Lower lobe of right lung (tissue), 2 donors: ENCODE data around the gene MTG2. TPM values are rescaled to one million over a fixed set of nuclear protein-coding genes. Genes with fewer than 3 reads are reported as not detected.
A peak's percentile ranks its signal among the peaks of the same experiment; 100 is the strongest.

Experiments used
- ATAC-seq, 2 donors: fragments of 200-7000 bp; cut with Tn5 transposase; one replicate each; pipeline ENCODE4 v1.9.1; 2020 to 2022; ENCODE audit warnings: mild to moderate bottlenecking in 2 of 2, moderate library complexity in 2 of 2
- DNase-seq: peaks from one replicate; pipeline ENCODE4 v3.0.0-alpha.2; 2020
- H3K27ac ChIP-seq: fragments of 200-600 bp; one replicate; pipeline ENCODE4 v1.8.0; 2022
- H3K27me3 ChIP-seq: fragments of 200-600 bp; one replicate; pipeline ENCODE4 v1.8.0; 2022; ENCODE audit warnings: low read depth
- H3K36me3 ChIP-seq: fragments of 200-600 bp; one replicate; pipeline ENCODE4 v1.8.0; 2022; ENCODE audit warnings: mild to moderate bottlenecking
- H3K4me1 ChIP-seq: fragments of 200-600 bp; one replicate; pipeline ENCODE4 v1.8.0; 2022
- H3K4me3 ChIP-seq: fragments of 200-600 bp; one replicate; pipeline ENCODE4 v1.8.0; 2022; ENCODE audit warnings: mild to moderate bottlenecking
- H3K9me3 ChIP-seq: fragments of 200-600 bp; one replicate; pipeline ENCODE4 v1.8.0; 2022
- intact Hi-C: fragments of 100-400 bp; cut with DNase I; formaldehyde crosslinking; loops from one replicate; pipeline ENCODE4 v1.11.0; 2022
- total RNA-seq: library from RNA; stranded (reverse); fragmentation: NEBNext Ultra II Directional; extraction: Animal tissue kit (Norgen Biotek cat#: 25700); gene quantifications from one replicate; pipeline ENCODE4 v1.2.1, GENCODE V29; 2021
- TF ChIP-seq, protein P1 (sequence below): fragments of 200-600 bp; IDR thresholded peaks from one replicate; pipeline ENCODE4 v1.8.0; 2022; ENCODE audit warnings: antibody characterized with exemption, mild to moderate bottlenecking
- donor health status: DM: no; HTN: yes; CAD: no; lungs with severe emphysema.

The MTG2 gene
- total RNA-seq, 1 donor from 2014 or later, result 27.1 TPM

DNA sequence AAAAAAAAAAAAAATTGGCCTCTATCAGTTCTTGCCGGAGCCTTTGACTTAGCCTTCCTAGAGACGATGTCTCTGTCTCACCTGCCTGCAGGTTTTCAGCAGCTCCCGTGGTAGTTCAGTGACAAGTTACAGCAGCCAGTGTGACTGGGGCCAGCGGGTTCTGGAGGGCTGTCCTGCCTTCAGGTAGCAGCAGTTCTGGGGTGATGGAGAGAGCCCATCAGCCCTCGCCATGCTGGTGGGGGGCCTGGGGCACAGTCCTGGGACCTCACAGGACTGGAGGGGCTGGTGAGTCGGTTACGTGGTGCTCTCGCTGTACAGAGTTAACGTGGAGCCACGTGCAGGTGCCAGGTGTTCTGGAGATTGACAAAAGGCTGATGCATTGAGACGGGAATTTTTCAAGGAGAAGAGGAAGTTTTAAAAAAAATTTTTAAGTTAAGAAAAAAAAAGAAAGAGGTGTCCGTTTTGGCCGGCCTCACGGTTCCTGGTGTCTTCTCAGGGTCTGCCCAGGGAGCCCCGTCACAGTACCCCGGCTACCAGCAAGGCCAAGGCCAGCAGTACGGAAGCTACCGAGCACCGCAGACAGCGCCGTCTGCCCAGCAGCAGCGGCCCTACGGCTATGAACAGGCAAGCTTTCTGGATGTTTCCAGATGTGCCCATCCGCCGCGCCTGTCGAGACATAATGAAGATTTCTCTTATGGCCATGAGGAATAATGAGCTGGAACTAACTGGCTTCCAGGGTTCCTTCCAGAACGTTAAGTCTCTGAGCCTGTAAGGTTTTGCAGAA is 8.6 kb upstream of the MTG2 start:
- Histone ChIP-seq H3K4me3 (no peak overlapping the region), H3K36me3 (peaks cover 57% of the 10 kb centered on the region), H3K27ac (no peak overlapping the region), H3K9me3 (no peaks in the 10 kb centered on the region), H3K27me3 (no peaks in the 10 kb centered on the region), H3K4me1 (no peaks in the 10 kb centered on the region)
- no peak for DNase-seq
- intact Hi-C loops, result no loop called here
- no peak for ATAC-seq
- TF ChIP-seq, protein P1, sequence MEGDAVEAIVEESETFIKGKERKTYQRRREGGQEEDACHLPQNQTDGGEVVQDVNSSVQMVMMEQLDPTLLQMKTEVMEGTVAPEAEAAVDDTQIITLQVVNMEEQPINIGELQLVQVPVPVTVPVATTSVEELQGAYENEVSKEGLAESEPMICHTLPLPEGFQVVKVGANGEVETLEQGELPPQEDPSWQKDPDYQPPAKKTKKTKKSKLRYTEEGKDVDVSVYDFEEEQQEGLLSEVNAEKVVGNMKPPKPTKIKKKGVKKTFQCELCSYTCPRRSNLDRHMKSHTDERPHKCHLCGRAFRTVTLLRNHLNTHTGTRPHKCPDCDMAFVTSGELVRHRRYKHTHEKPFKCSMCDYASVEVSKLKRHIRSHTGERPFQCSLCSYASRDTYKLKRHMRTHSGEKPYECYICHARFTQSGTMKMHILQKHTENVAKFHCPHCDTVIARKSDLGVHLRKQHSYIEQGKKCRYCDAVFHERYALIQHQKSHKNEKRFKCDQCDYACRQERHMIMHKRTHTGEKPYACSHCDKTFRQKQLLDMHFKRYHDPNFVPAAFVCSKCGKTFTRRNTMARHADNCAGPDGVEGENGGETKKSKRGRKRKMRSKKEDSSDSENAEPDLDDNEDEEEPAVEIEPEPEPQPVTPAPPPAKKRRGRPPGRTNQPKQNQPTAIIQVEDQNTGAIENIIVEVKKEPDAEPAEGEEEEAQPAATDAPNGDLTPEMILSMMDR, result no peak

DNA sequence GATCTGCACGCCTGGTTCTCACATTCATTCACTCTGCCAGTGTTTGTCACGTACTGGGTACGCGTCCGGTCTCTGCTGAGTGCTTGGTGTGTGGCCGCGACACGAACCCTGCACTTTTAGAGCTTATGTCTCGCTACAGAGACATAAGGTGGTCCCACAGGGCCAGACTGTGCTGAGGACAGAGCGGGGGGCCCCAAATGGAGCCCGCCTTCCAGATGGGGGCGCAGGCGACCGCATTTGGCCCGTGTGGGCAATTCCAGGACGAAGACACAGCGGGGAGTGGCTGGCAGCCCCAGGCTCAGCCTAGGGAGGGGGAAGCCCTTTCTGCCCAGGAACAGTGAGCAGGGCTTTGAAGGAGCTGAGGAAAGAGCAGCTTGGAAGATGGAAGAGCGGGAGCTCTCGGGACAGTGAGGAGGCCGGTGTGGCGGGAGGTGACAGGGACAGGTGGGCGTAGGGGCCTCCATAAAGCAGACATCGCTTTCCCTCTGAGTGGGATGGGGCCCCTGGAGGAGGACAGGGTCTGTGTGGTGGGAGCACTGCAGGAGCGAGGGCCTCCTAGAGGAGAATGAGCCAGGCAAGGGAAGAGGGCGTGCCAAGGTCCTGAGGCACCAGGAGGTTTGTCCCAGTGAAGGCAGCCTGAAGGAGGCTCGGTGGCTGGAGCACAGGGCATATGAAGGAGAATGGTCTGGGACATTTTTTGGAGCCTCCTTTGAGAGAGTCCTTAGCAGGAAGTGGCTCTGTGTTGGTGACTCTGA is 7.8 kb upstream of the MTG2 start:
- TF ChIP-seq, protein P1, result no peak
- Histone ChIP-seq H3K36me3 (peaks cover 58% of the 10 kb centered on the region), H3K27me3 (no peaks in the 10 kb centered on the region), H3K9me3 (no peaks in the 10 kb centered on the region), H3K4me1 (no peaks in the 10 kb centered on the region), H3K27ac (no peak overlapping the region), H3K4me3 (no peak overlapping the region)
- intact Hi-C loops, result no loop called here
- ATAC-seq (no peak), DNase-seq (no peak)

DNA sequence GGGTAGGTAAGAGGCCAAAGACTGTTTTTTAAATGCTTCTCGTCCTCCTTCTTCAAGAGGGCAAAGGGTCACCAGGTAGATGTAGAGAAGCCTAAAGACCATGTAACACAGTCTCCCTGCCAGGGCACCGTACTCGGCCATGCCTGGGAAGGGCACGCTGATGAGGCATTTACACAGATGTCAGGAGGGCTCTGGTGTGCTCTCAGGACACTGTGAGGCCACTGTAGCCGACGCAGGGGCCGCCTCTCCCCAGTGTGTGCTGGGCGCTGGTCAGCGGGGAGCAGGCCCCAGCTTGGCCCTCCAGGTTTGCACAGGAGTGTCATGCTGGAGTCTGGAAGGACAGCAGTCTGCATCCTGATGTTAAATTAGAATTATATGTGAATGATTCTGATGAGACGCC is 7.1 kb upstream of the MTG2 start:
- ATAC-seq (peak in 1 of 2 donors; percentile 28), DNase-seq (no peak)
- Histone ChIP-seq H3K4me1 (no peaks in the 10 kb centered on the region), H3K4me3 (no peak overlapping the region), H3K9me3 (no peaks in the 10 kb centered on the region), H3K27me3 (no peaks in the 10 kb centered on the region), H3K27ac (no peak overlapping the region), H3K36me3 (peaks cover 58% of the 10 kb centered on the region)
- intact Hi-C loops, result no loop called here
- TF ChIP-seq, protein P1, result no peak

DNA sequence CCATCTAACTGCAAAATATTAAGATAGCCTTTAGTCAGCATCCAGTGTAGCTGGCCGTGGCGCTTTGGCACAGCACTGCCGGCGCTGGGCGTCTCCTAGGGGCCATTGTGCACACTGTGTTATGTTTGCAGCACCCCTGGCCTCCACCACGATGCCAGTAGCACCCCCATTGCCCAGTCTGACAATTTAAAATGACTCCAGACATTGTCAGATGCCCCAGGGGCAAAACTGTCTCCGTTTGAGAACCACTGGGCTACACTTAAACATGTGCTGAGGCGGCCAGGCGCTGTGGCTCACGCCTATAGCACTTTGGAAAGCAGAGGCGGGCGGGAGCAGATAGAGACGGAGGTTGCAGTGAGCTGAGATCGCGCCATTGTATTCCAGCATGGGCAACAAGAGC is 6.0 kb upstream of the MTG2 start:
- Histone ChIP-seq H3K9me3 (no peaks in the 10 kb centered on the region), H3K27ac (no peak overlapping the region), H3K36me3 (peaks cover 58% of the 10 kb centered on the region), H3K4me3 (no peak overlapping the region), H3K27me3 (no peaks in the 10 kb centered on the region), H3K4me1 (peaks cover 2% of the 10 kb centered on the region)
- TF ChIP-seq, protein P1, result no peak
- intact Hi-C loops, result no loop called here
- ATAC-seq, result no peak
- no peak for DNase-seq

DNA sequence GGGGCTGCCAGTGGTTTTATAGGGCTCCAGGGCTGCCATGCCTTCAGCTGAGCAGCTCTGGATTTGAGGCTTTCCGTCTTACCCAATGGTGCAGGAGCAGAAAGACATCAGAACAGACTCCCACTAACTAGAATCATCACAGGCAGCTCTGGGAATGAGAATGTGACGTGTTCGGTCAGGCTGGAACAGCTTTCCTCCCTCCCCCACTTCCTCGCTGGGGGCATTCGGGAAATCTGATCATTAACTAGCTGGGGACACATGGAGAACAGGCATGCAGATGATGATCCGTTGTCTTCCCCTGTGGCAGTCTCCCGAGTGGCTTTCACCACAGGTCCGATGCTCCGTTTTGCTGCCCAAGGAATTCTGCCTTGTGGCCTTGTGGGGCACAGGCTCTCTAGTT is 5.5 kb upstream of the MTG2 start:
- TF ChIP-seq, protein P1, result no peak
- H3K27ac ChIP-seq, result no peak overlapping the region
- H3K27me3 ChIP-seq, result no peaks in the 10 kb centered on the region
- no peak overlapping the region for H3K4me3 ChIP-seq
- no peaks in the 10 kb centered on the region for H3K9me3 ChIP-seq
- DNase-seq (no peak), ATAC-seq (no peak)
- intact Hi-C loops, result no loop called here
- peaks cover 6% of the 10 kb centered on the region for H3K4me1 ChIP-seq
- peaks cover 58% of the 10 kb centered on the region for H3K36me3 ChIP-seq
